B cell (primary cell): ENCODE data around the gene SLC35B2. TPM values are rescaled to one million over a fixed set of nuclear protein-coding genes. Genes with fewer than 3 reads are reported as not detected.

Source experiments
- ATAC-seq: fragments of 200-7000 bp; cut with Tn5 transposase; one replicate; pipeline ENCODE4 v1.10.0; 2021; ENCODE audit warnings: low read depth, mild to moderate bottlenecking, moderate number of reproducible peaks, moderate library complexity
- CTCF ChIA-PET: fragments of 350-600 bp; sonication (Branson Sonifier 250); formaldehyde crosslinking; loops from one replicate; lab custom pipeline; 2021; ENCODE audit warnings: antibody characterized with exemption, inconsistent platforms; lab: Charles Lee
- POLR2A ChIA-PET: fragments of 350-600 bp; sonication (Branson Sonifier 250); formaldehyde crosslinking; loops from one replicate; lab custom pipeline; 2021; ENCODE audit warnings: antibody characterized with exemption; lab: Charles Lee
- DNase-seq: peaks from one replicate; pipeline ENCODE4 v3.0.0; 2013
- H2AFZ ChIP-seq: 2 replicates; pipeline ENCODE4 v1.6.1; 2012; ENCODE audit warnings: mild to moderate bottlenecking, low read depth, low read length; ENCODE audit not compliant: insufficient read depth, poor library complexity, severe bottlenecking
- H3K27ac ChIP-seq, 2 donors: 1 replicate in 1 of 2; 2 replicates in 1 of 2; pipeline ENCODE4 v1.5.1; 2012 to 2013; ENCODE audit warnings: low read length in 2 of 2, mild to moderate bottlenecking in 2 of 2, moderate library complexity in 1 of 2
- H3K27me3 ChIP-seq, 4 experiments: fragments of 200-600 bp in 1 of 4; sonication (generic) in 1 of 4; replicated peaks in 1 of 4; 1 replicate in 2 of 4; 2 replicates in 2 of 4; pipeline versions ENCODE4 v1.6.1 to v1.7.0; 2013 to 2016; ENCODE audit warnings: low read length in 3 of 4, mild to moderate bottlenecking in 2 of 4, mixed read lengths in 1 of 4, moderate library complexity in 1 of 4; ENCODE audit not compliant: insufficient read depth in 4 of 4, control insufficient read depth in 3 of 4; ENCODE audit errors: control extremely low read depth in 1 of 4
- H3K36me3 ChIP-seq, 2 experiments: replicated peaks in 1 of 2; 1 replicate in 1 of 2; 2 replicates in 1 of 2; pipeline versions ENCODE4 v1.6.1 to v1.7.1; 2013; ENCODE audit warnings: low read length in 1 of 2; ENCODE audit not compliant: insufficient read depth in 2 of 2, control insufficient read depth in 1 of 2; ENCODE audit errors: control extremely low read depth in 1 of 2, extremely low read depth in 1 of 2
- H3K4me1 ChIP-seq, 2 donors: fragments of 200-600 bp in 1 of 2; sonication (generic) in 1 of 2; 1 replicate in 1 of 2; 2 replicates in 1 of 2; pipeline versions ENCODE4 v1.5.1 to v1.6.1; 2013 to 2017; ENCODE audit warnings: low read length in 2 of 2; ENCODE audit not compliant: control insufficient read depth in 2 of 2, insufficient read depth in 2 of 2
- H3K4me2 ChIP-seq: replicated peaks from 2 replicates; pipeline ENCODE3; 2012; ENCODE audit warnings: mild to moderate bottlenecking, low read depth, low read length; ENCODE audit not compliant: poor library complexity, severe bottlenecking
- H3K4me3 ChIP-seq, 5 experiments: fragments of 200-600 bp in 1 of 5; sonication (generic) in 1 of 5; 1 replicate in 3 of 5; 2 replicates in 2 of 5; pipeline versions ENCODE4 v1.5.1 to v1.7.0; 2011 to 2016; ENCODE audit warnings: low read length in 4 of 5, mild to moderate bottlenecking in 4 of 5, low read depth in 2 of 5, control low read depth in 1 of 5, moderate library complexity in 1 of 5; ENCODE audit not compliant: insufficient read depth in 1 of 5; ENCODE audit errors: control extremely low read depth in 1 of 5, extremely low read depth in 1 of 5
- H3K79me2 ChIP-seq: fragments of 200-600 bp; sonication (generic); one replicate; pipeline ENCODE4 v1.6.0; 2016; ENCODE audit warnings: low read length; ENCODE audit not compliant: control insufficient read depth, insufficient read depth
- H3K9ac ChIP-seq: fragments of 200-600 bp; sonication (generic); 2 replicates; pipeline ENCODE4 v1.6.1; 2017; ENCODE audit warnings: mild to moderate bottlenecking, low read length, moderate library complexity
- H3K9me3 ChIP-seq, 3 donors: one replicate each; pipeline versions ENCODE4 v1.6.1 to v1.7.1; 2013; ENCODE audit warnings: low read length in 2 of 3; ENCODE audit not compliant: control insufficient read depth in 2 of 3, insufficient read depth in 1 of 3; ENCODE audit errors: control extremely low read depth in 1 of 3
- H4K20me1 ChIP-seq: 2 replicates; pipeline ENCODE4 v1.6.0; 2012; ENCODE audit warnings: mild to moderate bottlenecking, low read length; ENCODE audit not compliant: insufficient read depth, control insufficient read depth, poor library complexity, severe bottlenecking
- H3K27ac Mint-ChIP-seq: one replicate; pipeline ENCODE4 v1.8.0; 2021; ENCODE audit warnings: mixed read lengths
- H3K27me3 Mint-ChIP-seq: one replicate; pipeline ENCODE4 v1.8.0; 2021; ENCODE audit warnings: mixed read lengths
- H3K4me1 Mint-ChIP-seq: one replicate; pipeline ENCODE4 v1.8.0; 2021; ENCODE audit warnings: mixed read lengths
- H3K4me3 Mint-ChIP-seq: one replicate; pipeline ENCODE4 v1.8.0; 2021; ENCODE audit warnings: mixed read lengths
- H3K9me3 Mint-ChIP-seq: one replicate; pipeline ENCODE4 v1.8.0; 2022; ENCODE audit warnings: mixed read lengths; ENCODE audit not compliant: insufficient read depth
- EZH2 ChIP-seq: IDR thresholded peaks from 2 replicates; pipeline ENCODE4 v1.6.1; 2012; ENCODE audit warnings: borderline replicate concordance, low read depth, mild to moderate bottlenecking, moderate library complexity, low read length; ENCODE audit not compliant: insufficient read depth, poor library complexity, severe bottlenecking
- WGBS: methylation state at CpG from one replicate; pipeline ENCODE4 v1.1.5; 2013; ENCODE audit warnings: missing lambda C conversion rate; ENCODE audit not compliant: insufficient coverage; 5-methylcytosine and 5-hydroxymethylcytosine counted together
- intact Hi-C: fragments of 100-400 bp; cut with micrococcal nuclease; formaldehyde crosslinking; loops from one replicate; pipeline ENCODE4 v1.10.0; 2022
- polyA plus RNA-seq: library from polyadenylated mRNA; depleted of rRNA; stranded (reverse); fragments of >200 nt; gene quantifications from 2 replicates; pipeline ENCODE4 v1.2.3, GENCODE V29; 2012
- total RNA-seq, 2 donors: library from RNA; stranded (reverse); fragments of 120-200 nt in 1 of 2; gene quantifications; 1 replicate in 1 of 2; 2 replicates in 1 of 2; pipeline versions ENCODE4 v1.2.3 to v1.2.4, GENCODE V29; 2013 to 2022
- TF ChIP-seq, protein P1 (sequence below): fragments of 200-600 bp; IDR thresholded peaks from one replicate; pipeline ENCODE4 v1.8.0; 2022; ENCODE audit warnings: antibody characterized with exemption, mild to moderate bottlenecking

The SLC35B2 gene
- total and polyA plus RNA-seq, 2 donors (not counting 1 experiment from before 2014, with no cell fraction given) = 30.0 to 35.2 TPM

DNA sequence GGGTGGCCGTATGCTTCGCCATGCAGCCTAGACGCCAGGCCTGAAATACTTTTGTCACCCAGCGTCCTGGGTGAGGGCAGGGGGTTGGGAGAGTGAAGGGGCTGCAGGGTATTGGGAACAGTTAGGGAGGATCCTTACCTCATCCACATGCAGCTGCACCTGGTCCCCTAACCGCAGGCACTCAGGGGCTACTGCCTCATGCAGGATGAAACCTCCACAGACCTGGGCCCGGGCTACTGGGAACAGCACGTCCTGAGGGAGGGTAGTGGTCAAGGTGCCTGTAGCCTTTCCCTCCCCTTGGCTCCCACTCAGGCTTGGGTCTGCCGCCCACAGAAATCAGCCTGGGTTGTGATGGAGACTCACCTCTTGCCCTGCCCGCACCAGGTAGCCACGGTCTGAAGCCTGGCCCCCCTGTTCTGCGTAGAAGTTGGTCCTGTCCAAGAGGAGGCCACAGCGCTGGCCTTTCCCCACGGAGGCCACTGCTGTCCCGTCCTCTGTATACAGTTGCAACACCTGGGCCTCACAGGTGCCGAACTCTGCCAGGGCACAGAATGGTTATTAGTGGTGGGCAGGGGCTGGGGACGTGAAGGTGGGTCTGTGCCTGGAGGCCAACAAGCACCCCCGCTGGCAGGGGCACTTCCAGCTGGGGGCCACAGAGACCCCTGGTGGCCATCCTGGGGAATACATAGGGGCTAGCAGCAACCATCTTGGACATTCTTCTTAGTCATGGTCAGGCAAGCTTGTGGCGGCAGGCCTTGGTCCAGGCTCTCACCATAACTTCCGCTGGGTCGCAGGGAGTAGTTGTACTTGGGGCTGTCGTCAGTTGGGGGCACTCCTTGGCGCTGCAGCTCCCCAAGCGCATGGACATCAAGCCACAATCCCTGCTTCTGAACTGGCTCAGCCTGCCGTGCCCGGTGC is 47.2 kb upstream of the SLC35B2 start:
- H3K4me2 ChIP-seq = no peak overlapping the region
- no peaks in the 10 kb centered on the region for H3K27me3 Mint-ChIP-seq
- no peaks in the 10 kb centered on the region for H3K27me3 ChIP-seq
- 87% methylated on average over 22 of the region's 25 CpGs for WGBS
- no peaks in the 10 kb centered on the region for H3K9me3 ChIP-seq
- H3K79me2 ChIP-seq = no peaks in the 10 kb centered on the region
- no peak overlapping the region for H2AFZ ChIP-seq
- no peaks in the 10 kb centered on the region for H4K20me1 ChIP-seq
- no peaks in the 10 kb centered on the region for H3K9me3 Mint-ChIP-seq
- TF ChIP-seq EZH2 = no peak
- TF ChIP-seq, protein P1, sequence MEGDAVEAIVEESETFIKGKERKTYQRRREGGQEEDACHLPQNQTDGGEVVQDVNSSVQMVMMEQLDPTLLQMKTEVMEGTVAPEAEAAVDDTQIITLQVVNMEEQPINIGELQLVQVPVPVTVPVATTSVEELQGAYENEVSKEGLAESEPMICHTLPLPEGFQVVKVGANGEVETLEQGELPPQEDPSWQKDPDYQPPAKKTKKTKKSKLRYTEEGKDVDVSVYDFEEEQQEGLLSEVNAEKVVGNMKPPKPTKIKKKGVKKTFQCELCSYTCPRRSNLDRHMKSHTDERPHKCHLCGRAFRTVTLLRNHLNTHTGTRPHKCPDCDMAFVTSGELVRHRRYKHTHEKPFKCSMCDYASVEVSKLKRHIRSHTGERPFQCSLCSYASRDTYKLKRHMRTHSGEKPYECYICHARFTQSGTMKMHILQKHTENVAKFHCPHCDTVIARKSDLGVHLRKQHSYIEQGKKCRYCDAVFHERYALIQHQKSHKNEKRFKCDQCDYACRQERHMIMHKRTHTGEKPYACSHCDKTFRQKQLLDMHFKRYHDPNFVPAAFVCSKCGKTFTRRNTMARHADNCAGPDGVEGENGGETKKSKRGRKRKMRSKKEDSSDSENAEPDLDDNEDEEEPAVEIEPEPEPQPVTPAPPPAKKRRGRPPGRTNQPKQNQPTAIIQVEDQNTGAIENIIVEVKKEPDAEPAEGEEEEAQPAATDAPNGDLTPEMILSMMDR = peak; percentile 84
- no peak overlapping the region for H3K27ac ChIP-seq
- no peak overlapping the region for H3K4me3 Mint-ChIP-seq
- H3K4me3 ChIP-seq = no peak overlapping the region
- no peak overlapping the region for H3K27ac Mint-ChIP-seq
- peak; percentile 70 for DNase-seq
- H3K36me3 ChIP-seq = peaks cover 0 to 70% of the 10 kb centered on the region in 2 experiments
- intact Hi-C loops = loop anchor here (1.0 kb wide), 3 partner anchors 36 to 208 kb away; no protein-coding TSS in a partner anchor
- ChIA-PET CTCF (interaction anchor here (0.7 to 9.6 kb wide), 22 partner anchors 8 to 210 kb away, joined by 3 to 107 read pairs (median 5); partner anchors contain the start of genes AARS2, HSP90AB1 and TMEM151B), POLR2A (interaction anchor here (1.1 kb wide), 1 partner anchor 302 kb away, joined by 7 read pairs; no protein-coding TSS in a partner anchor)
- H3K9ac ChIP-seq = no peak overlapping the region
- peak; percentile 89 for ATAC-seq
- no peaks in the 10 kb centered on the region for H3K4me1 ChIP-seq
- no peaks in the 10 kb centered on the region for H3K4me1 Mint-ChIP-seq
